Activated naive CD4-positive, alpha-beta T cell treated with anti-CD3 and anti-CD28 coated beads for 36 hours (primary cell): ENCODE measurements around the gene TFDP2. TPM values are rescaled to one million over a fixed set of nuclear protein-coding genes. Genes with fewer than 3 reads are reported as not detected.

Experiments
- CTCF ChIA-PET: fragments of 350-600 bp; sonication (Branson Sonifier 250); formaldehyde crosslinking; loops from one replicate; lab custom pipeline; 2021; ENCODE audit warnings: antibody characterized with exemption; lab: Charles Lee
- DNase-seq: peaks from one replicate; pipeline ENCODE4 v3.0.0-alpha.2; 2020
- H3K27ac Mint-ChIP-seq: one replicate; pipeline ENCODE4 v1.8.0; 2021; ENCODE audit warnings: mild to moderate bottlenecking, mixed read lengths
- H3K27me3 Mint-ChIP-seq: one replicate; pipeline ENCODE4 v1.8.0; 2021; ENCODE audit warnings: low read depth, mixed read lengths
- H3K36me3 Mint-ChIP-seq: one replicate; pipeline ENCODE4 v1.8.0; 2021; ENCODE audit warnings: low read depth, mixed read lengths
- H3K4me1 Mint-ChIP-seq: one replicate; pipeline ENCODE4 v1.8.0; 2021; ENCODE audit warnings: low read depth, mixed read lengths
- H3K4me3 Mint-ChIP-seq: one replicate; pipeline ENCODE4 v1.8.0; 2021; ENCODE audit warnings: mild to moderate bottlenecking, moderate library complexity, mixed read lengths
- H3K9me3 Mint-ChIP-seq: one replicate; pipeline ENCODE4 v1.8.0; 2021; ENCODE audit warnings: mixed read lengths
- intact Hi-C: fragments of 100-400 bp; cut with micrococcal nuclease; formaldehyde crosslinking; loops from one replicate; pipeline ENCODE4 v1.15.1; 2023
- total RNA-seq, 2 experiments: library from RNA; stranded (reverse); gene quantifications; one replicate each; pipeline ENCODE4 v1.2.3, GENCODE V29; 2021

The TFDP2 gene, protein sequence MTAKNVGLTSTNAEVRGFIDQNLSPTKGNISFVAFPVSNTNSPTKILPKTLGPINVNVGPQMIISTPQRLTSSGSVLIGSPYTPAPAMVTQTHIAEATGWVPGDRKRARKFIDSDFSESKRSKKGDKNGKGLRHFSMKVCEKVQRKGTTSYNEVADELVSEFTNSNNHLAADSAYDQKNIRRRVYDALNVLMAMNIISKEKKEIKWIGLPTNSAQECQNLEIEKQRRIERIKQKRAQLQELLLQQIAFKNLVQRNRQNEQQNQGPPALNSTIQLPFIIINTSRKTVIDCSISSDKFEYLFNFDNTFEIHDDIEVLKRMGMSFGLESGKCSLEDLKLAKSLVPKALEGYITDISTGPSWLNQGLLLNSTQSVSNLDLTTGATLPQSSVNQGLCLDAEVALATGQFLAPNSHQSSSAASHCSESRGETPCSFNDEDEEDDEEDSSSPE
- total RNA-seq = 10 to 100 TPM; 23.0 to 25.0 TPM

DNA sequence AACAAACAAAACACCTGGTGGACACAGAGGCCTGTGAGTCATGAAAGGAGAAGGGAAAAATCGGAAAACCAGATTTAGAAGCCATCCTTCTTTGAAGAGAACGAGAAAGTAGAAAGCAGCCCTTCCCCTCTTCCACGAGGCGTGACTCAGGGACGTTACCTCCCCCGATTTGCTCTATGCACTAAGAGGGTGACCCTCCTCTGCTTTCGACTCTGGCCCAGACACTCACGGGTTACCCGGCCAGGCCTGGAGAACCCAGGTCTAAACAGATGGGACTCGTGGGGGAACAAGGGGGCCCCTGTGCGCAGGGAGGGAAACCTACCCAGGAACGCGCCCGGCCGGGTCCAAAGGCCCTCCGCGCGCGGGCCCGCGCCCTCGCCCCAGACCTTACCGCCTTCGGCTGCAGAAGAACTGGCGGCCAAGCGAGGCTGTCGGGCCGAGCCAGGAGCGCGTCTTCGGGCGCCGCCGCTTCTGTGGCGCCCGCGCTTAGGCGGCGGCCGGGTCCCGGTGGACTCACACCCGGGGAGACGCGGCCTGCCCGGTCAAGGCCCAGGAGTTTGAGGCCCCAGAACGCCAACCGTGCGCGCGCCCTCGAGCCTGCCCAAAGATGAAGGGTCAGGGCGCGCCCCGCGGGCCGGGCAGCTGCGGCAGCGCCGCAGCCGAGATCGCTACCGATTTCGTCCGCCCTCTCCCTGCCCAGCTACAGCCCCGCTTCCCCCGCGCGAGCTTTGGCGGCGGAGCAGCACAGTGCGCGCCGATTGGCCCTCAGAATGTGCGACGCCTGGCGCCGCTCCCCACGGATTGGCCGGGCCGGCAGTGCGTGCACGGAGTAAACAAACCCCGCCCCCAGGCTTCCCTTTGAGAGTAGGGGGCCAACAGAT, at the start of gene TFDP2:
Gene TFDP2 (minus strand): TSS at position 753 of the 881 bp plus-strand sequence. CDS start 47,795 bp downstream, outside the sequence.
- Mint-ChIP-seq H3K27ac (no peak within 1 kb of the TSS), H3K36me3 (no peaks in the 10 kb centered on the region), H3K9me3 (no peaks in the 10 kb centered on the region), H3K4me3 (peak within 1 kb of the TSS; percentile 84), H3K4me1 (peaks cover 24% of the 10 kb centered on the region), H3K27me3 (no peaks in the 10 kb centered on the region)
- intact Hi-C loops = loop anchor here (1.0 to 10.0 kb wide), 9 partner anchors 76 to 1826 kb away; partner anchors contain the start of genes ATP1B3, DIPK2A, GK5 and RNF7
- CTCF ChIA-PET = no interaction called here
- peak; percentile 89 for DNase-seq

DNA sequence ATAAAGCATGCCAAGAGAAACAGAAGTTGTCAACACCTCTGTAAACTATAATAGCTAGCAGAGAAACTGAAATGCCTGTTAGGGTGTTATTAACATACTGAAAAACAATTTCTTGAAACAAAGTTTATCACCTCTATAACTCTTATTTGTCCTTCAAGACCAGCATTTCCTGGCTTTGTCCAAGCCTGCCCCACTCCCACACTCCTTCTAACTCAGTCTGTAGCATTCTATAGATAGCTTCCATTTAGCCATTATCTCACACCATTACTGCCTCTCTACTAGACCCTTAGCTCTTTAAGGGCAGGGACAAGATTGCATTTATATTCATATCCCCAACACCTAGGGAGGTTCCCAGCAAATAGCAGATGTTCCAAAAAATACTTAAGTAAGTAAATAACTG, 39.5 kb upstream of the TFDP2 start:
- no peaks in the 10 kb centered on the region for H3K27me3 Mint-ChIP-seq
- no peak overlapping the region for H3K27ac Mint-ChIP-seq
- CTCF ChIA-PET = interaction anchor here (0.7 kb wide), 1 partner anchor 24 kb away, joined by 4 read pairs; no protein-coding TSS in a partner anchor
- H3K4me3 Mint-ChIP-seq = no peak overlapping the region
- H3K9me3 Mint-ChIP-seq = no peaks in the 10 kb centered on the region
- intact Hi-C loops = no loop called here
- no peak for DNase-seq
- no peaks in the 10 kb centered on the region for H3K4me1 Mint-ChIP-seq
- peaks cover 3% of the 10 kb centered on the region for H3K36me3 Mint-ChIP-seq

DNA sequence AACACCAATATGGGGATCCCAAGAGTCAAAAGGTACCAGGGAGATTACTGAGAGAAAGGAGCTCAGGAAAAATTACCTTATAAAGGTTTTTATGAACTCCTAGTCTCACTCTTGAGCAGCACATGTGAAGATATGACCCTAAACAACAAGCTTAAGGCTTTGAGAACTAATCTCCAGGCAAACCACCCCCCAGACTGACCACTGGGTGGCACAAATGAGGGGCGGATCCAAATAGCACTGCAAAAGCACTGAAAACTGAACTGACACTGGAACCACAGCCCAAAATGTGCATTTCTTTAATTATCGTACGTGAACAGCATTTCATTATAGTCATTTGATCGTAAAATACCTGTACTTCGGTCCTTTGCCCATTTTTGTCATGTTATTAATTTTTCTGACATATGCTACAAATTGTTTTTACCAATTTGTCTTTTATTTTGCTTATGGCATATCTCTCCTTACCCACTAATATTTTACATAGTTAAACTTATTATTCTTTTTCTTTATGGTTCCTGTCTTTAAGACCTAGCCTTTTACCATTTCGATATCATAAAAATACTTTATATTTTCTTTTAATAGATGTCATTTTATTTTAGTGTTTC, 31.5 kb upstream of the TFDP2 start:
- H3K4me3 Mint-ChIP-seq = no peak overlapping the region
- CTCF ChIA-PET = interaction anchor here (0.6 to 1.3 kb wide), 7 partner anchors 9 to 591 kb away, joined by 3 to 5 read pairs (median 3); no protein-coding TSS in a partner anchor
- no peak overlapping the region for H3K27ac Mint-ChIP-seq
- no peaks in the 10 kb centered on the region for H3K27me3 Mint-ChIP-seq
- H3K9me3 Mint-ChIP-seq = no peaks in the 10 kb centered on the region
- peaks cover 11% of the 10 kb centered on the region for H3K36me3 Mint-ChIP-seq
- no peaks in the 10 kb centered on the region for H3K4me1 Mint-ChIP-seq
- DNase-seq = peak; percentile 26
- intact Hi-C loops = no loop called here

DNA sequence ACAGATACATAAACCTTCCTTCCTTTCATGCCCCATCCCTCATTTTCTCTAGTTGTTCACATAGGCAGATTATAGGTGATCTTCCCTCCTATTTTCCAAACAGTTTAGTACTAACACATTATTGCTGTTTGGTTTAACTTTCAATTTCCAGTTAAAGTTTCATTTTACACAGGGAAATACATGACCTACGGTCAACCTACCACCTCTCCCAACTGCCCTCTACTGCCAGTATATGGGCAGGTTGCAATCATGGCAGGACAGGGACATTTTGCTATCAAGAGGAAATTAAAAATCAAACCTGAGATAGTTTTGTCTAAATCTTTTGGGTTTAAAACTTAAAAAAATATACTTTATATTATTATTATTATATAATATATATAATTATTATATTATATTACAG, 26.1 kb upstream of the TFDP2 start:
- no peak for DNase-seq
- intact Hi-C loops = no loop called here
- no peaks in the 10 kb centered on the region for H3K4me1 Mint-ChIP-seq
- H3K9me3 Mint-ChIP-seq = no peaks in the 10 kb centered on the region
- H3K27me3 Mint-ChIP-seq = no peaks in the 10 kb centered on the region
- no peak overlapping the region for H3K4me3 Mint-ChIP-seq
- H3K36me3 Mint-ChIP-seq = peaks cover 12% of the 10 kb centered on the region
- H3K27ac Mint-ChIP-seq = no peak overlapping the region
- CTCF ChIA-PET = interaction anchor here (0.6 to 0.7 kb wide), 2 partner anchors 19 to 105 kb away, joined by 5 read pairs; no protein-coding TSS in a partner anchor

DNA sequence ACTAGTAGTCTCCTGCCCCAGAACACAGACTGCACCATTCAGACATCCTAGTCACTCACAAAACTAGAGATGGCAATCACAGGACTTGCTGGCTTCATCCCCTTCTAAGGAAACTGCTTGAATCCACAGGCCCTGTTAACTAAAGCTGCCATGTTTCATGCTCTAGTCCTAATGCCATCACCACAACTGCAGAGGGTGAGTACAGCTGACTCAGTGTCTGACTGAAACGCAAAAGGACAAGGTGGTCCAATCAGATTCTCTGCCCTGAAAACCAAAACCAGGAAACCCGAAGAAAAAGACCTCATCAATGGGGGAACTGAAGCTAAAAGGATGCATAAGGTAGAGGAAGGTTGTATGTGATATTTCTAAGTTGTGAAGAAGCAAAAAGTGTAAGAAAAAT, 25.2 kb upstream of the TFDP2 start:
- Mint-ChIP-seq H3K36me3 (peaks cover 11% of the 10 kb centered on the region), H3K4me3 (no peak overlapping the region), H3K27me3 (no peaks in the 10 kb centered on the region), H3K9me3 (no peaks in the 10 kb centered on the region), H3K27ac (no peak overlapping the region), H3K4me1 (no peaks in the 10 kb centered on the region)
- DNase-seq = no peak
- CTCF ChIA-PET = interaction anchor here (0.6 kb wide), 1 partner anchor 106 kb away, joined by 5 read pairs; no protein-coding TSS in a partner anchor
- intact Hi-C loops = no loop called here

DNA sequence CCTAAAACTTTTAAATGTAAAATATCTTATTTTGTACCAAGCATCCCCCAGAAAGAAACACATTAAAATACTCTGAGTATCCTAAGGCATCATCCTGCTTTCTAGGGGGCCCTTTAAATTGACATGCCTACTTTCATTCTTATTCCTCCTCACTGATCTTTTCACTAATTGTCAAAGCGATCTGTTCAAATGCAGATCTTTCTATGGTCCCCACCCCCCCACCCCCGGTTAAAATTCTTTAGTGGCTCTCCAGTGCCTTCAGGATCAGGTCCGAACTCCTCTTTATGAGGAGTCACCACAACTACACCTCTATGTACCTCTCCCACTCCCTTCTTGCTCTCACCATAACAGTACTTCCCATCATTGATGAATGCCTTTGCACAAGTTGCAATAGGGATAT, 19.2 kb upstream of the TFDP2 start:
- H3K27me3 Mint-ChIP-seq = no peaks in the 10 kb centered on the region
- H3K9me3 Mint-ChIP-seq = no peaks in the 10 kb centered on the region
- no peak for DNase-seq
- no peak overlapping the region for H3K27ac Mint-ChIP-seq
- no peak overlapping the region for H3K4me3 Mint-ChIP-seq
- H3K36me3 Mint-ChIP-seq = peaks cover 12% of the 10 kb centered on the region
- intact Hi-C loops = no loop called here
- H3K4me1 Mint-ChIP-seq = no peaks in the 10 kb centered on the region
- CTCF ChIA-PET = no interaction called here

DNA sequence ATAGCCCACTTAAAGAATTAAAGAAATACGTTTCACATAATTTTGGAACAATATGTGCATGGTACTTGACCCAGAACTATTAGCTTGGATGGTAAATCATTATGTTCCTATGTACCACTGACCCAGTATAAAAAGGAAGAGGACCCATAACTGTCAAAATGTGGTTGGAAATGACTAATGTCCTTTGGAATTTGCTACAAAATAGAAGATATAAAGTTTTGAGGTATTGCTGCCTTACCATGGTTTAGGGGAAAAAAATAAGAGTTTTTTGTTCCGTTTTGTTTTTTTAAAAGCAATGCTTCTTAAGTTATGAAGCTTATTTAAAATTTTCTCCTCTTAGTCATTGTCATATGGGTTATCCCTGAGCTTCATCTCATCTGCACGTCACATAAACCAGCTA, 15.8 kb upstream of the TFDP2 start:
- intact Hi-C loops = no loop called here
- H3K9me3 Mint-ChIP-seq = no peaks in the 10 kb centered on the region
- no peak for DNase-seq
- CTCF ChIA-PET = interaction anchor here (0.6 to 1.4 kb wide), 3 partner anchors 15 to 888 kb away, joined by 3 to 5 read pairs (median 4); no protein-coding TSS in a partner anchor
- no peaks in the 10 kb centered on the region for H3K27me3 Mint-ChIP-seq
- no peak overlapping the region for H3K4me3 Mint-ChIP-seq
- no peak overlapping the region for H3K27ac Mint-ChIP-seq
- H3K4me1 Mint-ChIP-seq = no peaks in the 10 kb centered on the region
- peaks cover 10% of the 10 kb centered on the region for H3K36me3 Mint-ChIP-seq

DNA sequence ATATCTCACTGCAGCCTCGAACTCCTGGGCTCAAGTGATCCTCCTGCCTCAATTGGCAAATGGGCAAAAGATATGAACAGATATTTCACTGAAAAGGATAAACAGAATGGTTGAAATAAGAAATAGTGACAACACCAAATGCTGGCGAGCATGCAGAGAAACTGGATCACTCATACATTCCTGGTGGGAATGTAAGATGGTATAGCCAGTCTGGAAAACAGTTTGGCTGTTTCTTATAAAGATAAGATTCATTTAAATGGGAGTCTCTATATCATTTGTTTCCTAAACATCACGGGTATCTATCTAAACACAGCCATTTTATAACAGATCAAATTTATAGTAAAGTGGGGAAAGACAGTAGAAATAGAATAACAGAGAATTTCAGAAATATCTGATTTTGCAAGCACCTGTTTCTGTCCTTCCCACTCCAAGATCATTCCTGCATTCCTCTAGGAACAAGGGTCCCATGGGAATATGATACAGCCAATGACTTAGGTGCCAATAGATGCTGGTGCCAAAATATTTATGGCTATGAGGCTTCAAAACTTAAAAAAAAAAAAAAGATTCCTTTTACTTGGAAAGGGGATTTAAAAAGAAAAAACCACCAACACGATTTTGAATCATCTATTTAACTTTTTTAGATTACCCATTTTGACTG, 9.9 kb upstream of the TFDP2 start:
- Mint-ChIP-seq H3K4me3 (no peak overlapping the region), H3K4me1 (no peaks in the 10 kb centered on the region), H3K9me3 (no peaks in the 10 kb centered on the region)

DNA sequence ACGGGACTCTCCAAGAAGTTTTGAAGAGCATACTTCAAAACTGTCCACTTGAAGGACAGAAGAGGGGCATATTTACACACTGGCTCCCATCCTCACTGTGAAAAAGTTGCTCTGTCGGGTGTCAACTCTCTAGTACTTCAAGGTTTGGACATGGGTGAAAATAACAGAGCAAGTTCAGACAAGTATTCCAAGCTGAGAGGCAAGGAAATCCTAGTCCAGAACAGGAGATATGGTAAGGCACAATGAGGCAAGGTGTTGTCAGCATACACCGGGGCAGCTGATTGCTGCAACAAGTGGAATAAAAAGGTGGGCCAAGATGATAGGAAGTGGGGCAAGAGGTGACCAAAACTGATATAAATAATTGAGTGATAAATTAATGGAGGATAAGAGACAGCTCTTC, 4.8 kb upstream of the TFDP2 start:
- CTCF ChIA-PET = no interaction called here
- no peak for DNase-seq
- Mint-ChIP-seq H3K27me3 (no peaks in the 10 kb centered on the region), H3K4me3 (no peak overlapping the region), H3K4me1 (no peaks in the 10 kb centered on the region), H3K27ac (no peak overlapping the region), H3K9me3 (no peaks in the 10 kb centered on the region), H3K36me3 (no peaks in the 10 kb centered on the region)
- intact Hi-C loops = no loop called here

More for the DNA sequence above, 9.9 kb upstream of the TFDP2 start:
- CTCF ChIA-PET = no interaction called here
- Mint-ChIP-seq H3K36me3 (peaks cover 2% of the 10 kb centered on the region), H3K27ac (no peak overlapping the region), H3K27me3 (no peaks in the 10 kb centered on the region)
- intact Hi-C loops = no loop called here
- no peak for DNase-seq

DNA sequence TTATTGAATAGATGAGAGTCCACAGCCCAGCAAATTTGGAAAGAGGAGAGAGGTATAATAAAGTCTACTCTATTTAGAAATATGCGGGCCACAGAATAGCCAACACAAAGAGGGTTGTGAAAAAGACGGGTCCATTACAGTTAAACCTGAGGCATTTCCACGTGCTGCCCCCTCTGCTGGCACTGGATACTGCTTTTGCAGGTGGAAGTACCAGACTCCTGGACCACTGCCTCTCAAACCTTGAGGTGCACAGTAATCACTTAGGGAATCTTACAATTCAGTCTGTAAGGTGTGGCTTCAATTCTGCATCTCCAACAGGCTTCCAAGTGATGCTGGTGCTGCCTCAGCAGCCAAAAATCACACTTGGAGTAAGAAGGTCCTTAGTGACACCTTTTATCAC, 3.0 kb upstream of the TFDP2 start:
- H3K27me3 Mint-ChIP-seq = no peaks in the 10 kb centered on the region
- peaks cover 12% of the 10 kb centered on the region for H3K4me1 Mint-ChIP-seq
- H3K36me3 Mint-ChIP-seq = no peaks in the 10 kb centered on the region
- CTCF ChIA-PET = interaction anchor here (1.1 kb wide), 1 partner anchor 8 kb away, joined by 4 read pairs; no protein-coding TSS in a partner anchor
- H3K27ac Mint-ChIP-seq = no peak overlapping the region
- DNase-seq = peak; percentile 15
- H3K4me3 Mint-ChIP-seq = no peak overlapping the region
- intact Hi-C loops = no loop called here
- H3K9me3 Mint-ChIP-seq = no peaks in the 10 kb centered on the region

DNA sequence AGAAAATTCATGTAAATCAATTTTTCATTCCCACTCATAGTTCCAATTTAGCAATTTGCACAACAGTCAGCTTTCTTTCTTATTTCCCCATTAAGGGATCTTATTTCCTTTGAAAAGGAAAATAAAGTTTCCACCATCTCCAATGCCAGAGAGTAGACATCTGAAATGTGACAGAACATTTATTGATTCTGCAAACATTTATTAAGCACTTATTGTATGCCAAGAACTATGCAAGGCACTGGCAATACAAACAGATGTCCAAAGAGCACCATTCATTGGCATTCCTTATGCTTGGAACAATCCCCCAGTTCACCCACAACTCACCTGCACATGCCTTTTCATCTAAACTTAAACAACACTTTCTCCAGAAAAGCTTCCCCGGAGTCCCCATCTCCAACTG, 2.5 kb upstream of the TFDP2 start:
- no peak overlapping the region for H3K27ac Mint-ChIP-seq
- no peak overlapping the region for H3K4me3 Mint-ChIP-seq

More for the DNA sequence above, 2.5 kb upstream of the TFDP2 start:
- CTCF ChIA-PET = interaction anchor here (1.1 kb wide), 1 partner anchor 9 kb away, joined by 4 read pairs; no protein-coding TSS in a partner anchor
- intact Hi-C loops = no loop called here
- Mint-ChIP-seq H3K36me3 (no peaks in the 10 kb centered on the region), H3K27me3 (no peaks in the 10 kb centered on the region), H3K9me3 (no peaks in the 10 kb centered on the region), H3K4me1 (peaks cover 17% of the 10 kb centered on the region)
- no peak for DNase-seq
